Spleen (tissue), 7 donors: Measurements from ENCODE around the gene BACH2.

Source experiments
- POLR2A ChIP-seq, 3 donors: fragments of 450-650 bp; IDR thresholded peaks; one replicate each; pipeline ENCODE4 v1.5.1; 2017; ENCODE audit warnings: antibody characterized with exemption in 3 of 3, mild to moderate bottlenecking in 1 of 3
- TF ChIP-seq, protein P1 (sequence below), 11 experiments: fragments of 200-600 bp in 7 of 11; fragments of 450-650 bp in 4 of 11; sonication (generic) in 4 of 11; IDR thresholded peaks in 8 of 11; conservative IDR thresholded peaks in 3 of 11; 1 replicate in 7 of 11; 2 replicates in 4 of 11; pipeline versions ENCODE4 v1.4.0 to v1.8.0; 2016 to 2021; ENCODE audit warnings: antibody characterized with exemption in 11 of 11, inconsistent platforms in 4 of 11, mild to moderate bottlenecking in 1 of 11
- donor health status: DM: no; HTN: no; CAD: no; lungs with moderate emphysema.
- donor health status: DM: no; HTN: no; CAD: no.
- donor health status: DM: no; HTN: no; CAD: no.

DNA sequence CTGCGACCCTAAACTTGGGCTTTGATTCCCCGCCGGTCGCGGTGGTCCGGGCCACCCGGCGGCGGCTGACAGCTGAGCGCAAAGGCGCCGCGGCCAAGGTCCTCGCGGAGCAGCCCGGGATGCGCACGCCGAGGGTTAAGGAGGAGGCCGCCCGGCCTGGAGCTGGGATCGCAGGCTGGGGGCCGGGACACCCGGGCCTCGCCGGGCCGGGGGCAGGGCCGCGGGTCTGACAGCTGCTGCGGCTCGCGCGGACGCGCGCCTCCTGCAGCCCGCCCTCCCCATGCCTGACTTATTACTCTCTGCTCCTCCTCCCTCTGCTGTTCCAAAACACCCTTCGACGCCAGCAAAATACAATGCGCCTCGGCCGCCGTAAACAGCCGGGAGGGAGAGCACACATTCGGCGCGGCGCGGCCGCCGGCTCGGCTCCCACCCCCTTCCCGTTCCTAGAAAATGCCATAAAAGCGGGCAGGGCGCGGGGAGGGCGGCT lies 746 bp downstream of the BACH2 start:
- TF ChIP-seq, protein P1, sequence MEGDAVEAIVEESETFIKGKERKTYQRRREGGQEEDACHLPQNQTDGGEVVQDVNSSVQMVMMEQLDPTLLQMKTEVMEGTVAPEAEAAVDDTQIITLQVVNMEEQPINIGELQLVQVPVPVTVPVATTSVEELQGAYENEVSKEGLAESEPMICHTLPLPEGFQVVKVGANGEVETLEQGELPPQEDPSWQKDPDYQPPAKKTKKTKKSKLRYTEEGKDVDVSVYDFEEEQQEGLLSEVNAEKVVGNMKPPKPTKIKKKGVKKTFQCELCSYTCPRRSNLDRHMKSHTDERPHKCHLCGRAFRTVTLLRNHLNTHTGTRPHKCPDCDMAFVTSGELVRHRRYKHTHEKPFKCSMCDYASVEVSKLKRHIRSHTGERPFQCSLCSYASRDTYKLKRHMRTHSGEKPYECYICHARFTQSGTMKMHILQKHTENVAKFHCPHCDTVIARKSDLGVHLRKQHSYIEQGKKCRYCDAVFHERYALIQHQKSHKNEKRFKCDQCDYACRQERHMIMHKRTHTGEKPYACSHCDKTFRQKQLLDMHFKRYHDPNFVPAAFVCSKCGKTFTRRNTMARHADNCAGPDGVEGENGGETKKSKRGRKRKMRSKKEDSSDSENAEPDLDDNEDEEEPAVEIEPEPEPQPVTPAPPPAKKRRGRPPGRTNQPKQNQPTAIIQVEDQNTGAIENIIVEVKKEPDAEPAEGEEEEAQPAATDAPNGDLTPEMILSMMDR (IDR thresholded peaks at IDR 0.05 in 8 of 11, conservative IDR thresholded peaks at IDR 0.05 in 3 of 11) = peak in 2 of 11 experiments; percentile 16 to 42
- peak in 2 of 3 donors; percentile 46 to 81 for TF ChIP-seq POLR2A (IDR thresholded peaks at IDR 0.05)
